GM18868 (cell line): Measurements from ENCODE around the gene DIP2B.
"Not testable (repeated sequence)": the region's sequence is repeated elsewhere in the genome, so short reads cannot be mapped to it uniquely, and the experiment has no call there.

Experiments
- ATAC-seq: cut with Tn5 transposase; IDR thresholded peaks from one replicate; pipeline ENCODE4 v1.9.1; 2021; ENCODE audit warnings: mild to moderate bottlenecking, moderate library complexity; ENCODE audit not compliant: unreplicated experiment

Gene DIP2B

DNA sequence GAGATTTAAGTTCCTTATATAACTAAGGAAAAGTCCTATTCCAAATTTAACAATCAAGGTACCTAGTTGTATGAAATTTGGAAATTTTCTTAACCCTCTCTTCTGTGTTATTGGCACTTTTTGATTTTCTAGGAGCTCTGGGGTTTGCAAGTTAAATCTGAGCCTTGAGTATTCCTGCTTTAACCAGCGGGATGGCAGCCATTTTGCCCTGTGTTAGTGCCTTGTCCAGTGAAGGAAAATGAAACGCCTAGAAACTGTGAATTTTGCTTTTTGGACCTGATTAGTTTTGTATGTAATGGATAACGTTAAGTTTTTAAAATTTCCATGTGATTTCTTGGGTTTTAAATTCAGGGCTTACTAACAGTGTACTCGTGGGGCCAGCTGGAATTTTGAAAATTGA, 45.1 kb downstream of the DIP2B start:
- ATAC-seq: no peak

DNA sequence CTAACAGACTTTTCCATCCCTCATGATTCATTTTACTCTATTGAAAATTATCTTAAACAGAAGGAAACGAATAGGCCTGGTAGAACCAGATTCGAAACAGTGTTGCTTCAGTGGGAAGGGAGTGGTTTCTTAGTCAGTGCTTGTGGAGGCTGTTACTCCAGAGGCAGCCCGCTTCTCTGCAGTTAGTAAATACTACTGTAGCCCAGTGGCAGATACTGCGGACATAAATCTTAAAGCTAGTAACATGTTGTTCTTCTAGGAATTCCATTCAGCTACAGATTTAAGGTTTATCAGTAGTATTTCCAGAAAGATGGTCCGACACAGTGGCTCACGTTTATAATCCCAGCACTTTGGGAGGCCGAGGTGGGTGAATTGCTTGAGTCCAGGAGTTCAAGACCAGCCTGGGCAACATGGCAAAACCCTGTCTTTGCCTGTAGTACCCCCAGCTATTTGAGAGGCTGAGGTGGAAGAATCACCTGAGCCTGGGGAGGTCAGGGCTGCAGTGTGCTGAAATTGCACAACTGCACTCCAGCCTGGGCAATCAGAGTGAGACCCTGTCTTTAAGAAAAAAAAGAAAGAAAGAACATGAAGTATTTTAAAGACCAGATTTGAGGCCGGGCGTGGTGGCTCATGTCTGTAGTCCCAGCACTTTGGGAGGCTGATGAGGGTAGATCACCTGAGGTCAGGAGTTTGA, 45.9 kb downstream of the DIP2B start:
- no peak for ATAC-seq

DNA sequence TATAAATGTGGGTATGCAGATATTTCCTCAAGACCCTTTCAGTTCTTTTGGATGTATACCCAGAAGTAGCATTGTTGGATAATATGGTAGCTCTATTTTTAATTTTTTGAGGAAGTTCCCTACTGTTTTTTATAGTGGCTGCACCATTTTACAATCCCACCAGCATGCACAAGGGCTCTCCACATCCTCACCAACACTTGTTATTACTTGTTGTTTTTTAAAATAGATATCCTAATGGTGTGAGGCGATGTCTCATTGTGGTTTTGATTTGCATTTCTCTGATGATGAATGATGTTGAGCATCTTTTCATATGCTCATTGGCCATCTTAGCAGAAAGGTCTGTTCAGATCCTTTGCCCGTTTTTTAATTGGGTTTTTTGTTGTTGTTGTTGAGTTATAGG, 47.1 kb downstream of the DIP2B start:
- ATAC-seq: no peak

DNA sequence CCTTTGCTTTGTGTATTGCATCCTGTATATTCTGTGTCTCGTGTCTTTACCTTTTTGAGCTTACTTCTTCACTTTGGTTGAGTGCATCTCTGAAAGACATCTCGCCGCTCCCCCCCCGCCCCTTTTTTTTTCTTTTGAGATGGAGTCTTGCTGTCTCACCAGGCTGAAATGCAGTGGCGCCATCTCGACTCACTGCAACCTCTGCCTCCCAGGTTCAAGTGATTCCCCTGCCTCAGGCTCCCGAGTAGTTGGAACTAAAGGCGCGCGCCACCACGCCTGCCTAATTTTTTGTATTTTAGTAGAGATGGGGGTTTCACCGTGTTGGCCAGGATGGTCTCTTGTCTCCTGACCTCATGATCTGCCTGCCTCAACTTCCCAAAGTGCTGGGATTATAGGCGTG, 49.9 kb downstream of the DIP2B start:
- ATAC-seq: no peak

DNA sequence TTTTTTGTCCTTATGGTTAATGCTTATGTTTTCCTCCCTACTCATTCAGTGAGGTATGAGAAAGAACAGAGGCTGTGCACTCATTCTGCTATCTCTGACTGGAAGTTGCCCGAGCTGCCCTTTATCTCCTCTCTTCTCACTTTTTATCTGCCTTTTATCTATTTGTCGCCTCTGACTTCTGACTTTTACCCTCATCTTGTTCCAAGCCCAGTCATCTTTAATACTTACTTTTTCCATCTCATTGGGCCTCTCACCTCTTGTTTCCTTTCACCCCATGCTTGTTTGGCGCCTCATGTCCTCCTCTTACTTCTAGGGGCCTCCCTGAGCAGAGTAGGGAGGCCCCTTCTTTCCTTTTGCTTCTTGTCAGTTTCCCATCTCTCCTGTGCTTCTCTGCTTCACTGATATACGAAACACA, 50.7 kb downstream of the DIP2B start:
- ATAC-seq: no peak

DNA sequence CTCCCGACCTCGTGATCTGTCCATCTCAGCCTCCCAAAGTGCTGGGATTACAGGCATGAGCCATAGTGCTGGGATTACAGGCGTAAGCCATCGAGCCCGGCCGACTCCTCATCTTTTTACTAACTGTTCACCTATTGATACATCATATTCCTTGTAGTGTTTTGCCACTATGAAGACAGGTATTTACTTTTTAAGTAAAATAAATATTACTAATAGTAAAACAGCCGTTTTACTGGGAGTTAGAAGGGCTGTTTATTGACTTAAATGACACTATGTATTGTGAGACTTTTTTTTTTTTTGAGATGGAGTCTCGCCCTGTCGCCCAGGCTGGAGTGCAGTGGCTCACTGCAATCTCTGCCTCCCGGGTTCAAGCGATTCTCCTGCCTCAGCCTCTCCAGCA, 51.5 kb downstream of the DIP2B start:
- no peak for ATAC-seq

DNA sequence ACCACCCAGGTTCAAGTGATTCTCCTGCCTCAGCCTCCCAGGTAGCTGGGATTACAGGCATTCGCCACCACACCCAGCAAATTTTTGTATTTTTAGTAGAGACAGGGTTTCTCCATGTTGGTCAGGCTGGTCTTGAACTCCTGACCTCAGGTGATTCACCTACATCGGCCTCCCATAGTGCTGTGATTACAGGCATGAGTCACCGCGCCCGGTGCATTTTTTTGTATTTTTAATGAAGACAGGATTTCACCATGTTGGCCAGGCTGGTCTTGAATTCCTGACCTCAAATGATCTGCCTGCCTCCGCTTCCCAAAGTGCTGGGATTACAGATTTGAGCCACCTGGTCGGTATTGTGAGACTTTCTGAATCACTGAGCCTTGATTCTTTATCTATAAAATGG, 52.0 kb downstream of the DIP2B start:
- not testable (repeated sequence) for ATAC-seq

DNA sequence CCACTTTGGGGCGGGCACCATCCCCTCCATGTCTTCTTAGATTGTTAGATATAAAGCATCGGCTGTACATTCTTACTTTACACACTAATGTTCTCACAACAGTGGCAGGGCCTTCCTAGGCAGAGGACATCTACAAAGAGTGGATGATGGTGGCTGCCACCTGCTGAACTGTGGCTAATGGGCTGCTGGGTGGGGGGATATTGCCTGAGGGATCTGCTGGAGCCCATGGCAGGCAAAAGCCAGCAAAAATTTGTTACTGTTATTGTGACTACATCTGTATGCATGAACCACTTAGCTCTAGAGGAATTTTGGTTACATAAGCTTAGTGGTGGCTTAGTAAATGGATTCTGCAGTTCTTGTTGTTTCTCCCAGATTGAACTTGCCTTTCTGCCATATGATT, 52.6 kb downstream of the DIP2B start:
- no peak for ATAC-seq

DNA sequence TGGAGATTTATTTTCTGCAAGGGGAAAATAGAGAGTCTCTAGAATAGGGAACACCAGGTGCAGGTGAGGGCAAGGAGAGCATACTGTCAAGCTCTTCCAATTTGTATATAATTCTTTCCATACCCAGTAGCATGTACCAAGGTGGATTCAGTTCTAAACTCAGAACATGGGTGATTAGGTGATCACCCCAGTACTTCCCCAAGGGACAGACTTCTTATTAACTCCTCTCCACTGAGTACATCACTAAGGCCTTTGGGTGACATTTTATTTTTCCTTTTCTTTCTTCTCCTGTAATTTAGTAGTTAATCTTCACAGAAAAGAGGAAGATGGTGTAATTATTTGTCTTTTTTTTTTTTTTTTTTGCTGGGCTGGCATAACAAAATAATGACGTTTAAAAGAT, 54.2 kb downstream of the DIP2B start:
- no peak for ATAC-seq

DNA sequence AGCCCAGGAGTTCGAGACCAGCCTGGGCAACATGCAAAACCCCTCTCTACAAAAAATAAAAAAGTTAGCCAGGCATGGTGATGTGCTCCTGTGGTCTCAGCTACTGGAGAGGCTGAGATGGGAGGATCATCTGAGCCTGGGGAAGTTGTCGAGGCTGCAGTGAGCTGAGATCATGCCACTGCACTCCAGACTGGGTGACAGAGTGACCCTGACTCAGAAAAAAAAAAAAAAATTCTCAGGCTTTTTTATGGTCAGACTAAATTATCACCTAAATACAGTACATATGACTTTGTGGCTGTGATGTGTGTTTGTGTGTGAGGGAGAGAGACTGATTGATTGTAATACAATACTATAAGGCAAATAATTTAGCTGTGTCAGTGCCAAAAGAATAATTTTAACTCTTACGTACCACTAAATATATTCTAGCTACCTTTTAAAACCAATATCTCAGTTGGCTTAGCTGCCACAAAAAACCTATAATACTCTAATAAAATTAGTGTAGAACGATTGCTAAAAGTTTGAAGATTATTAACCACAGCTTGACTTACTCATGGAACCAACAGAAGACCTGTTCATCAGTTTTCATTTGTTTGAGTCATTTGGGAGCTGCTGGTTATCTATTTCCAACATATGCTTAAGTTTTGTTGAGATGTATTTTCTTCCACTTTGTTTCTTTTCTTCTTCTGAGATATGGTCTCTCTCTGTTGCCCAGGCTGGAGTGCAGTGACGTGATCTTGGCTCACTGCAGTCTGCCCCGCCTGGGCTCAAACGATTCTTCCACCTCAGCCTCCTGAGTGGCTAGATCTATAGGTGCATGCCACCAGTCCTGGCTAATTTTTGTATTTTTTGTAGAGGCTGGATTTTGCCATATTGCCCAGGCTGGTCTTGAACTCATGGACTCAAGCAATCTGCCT, 58.0 kb downstream of the DIP2B start:
- ATAC-seq: no peak

DNA sequence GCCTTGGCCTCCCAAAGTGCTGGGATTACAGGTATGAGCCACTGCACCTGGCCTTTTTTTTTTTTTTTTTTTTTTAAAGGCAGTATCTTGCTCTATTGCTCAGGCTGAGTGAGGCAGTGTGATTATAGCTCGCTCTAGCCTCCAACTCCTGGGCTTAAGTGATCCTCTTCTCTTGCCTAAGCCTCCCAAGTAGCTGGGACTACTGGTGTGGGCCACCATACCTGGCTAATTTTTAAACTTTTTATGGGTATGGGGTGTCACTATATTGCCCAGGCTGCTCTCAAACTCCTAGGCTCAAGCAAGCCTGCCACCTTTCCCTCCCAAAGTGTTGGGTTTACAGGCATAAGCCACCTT, 58.6 kb downstream of the DIP2B start:
- no peak for ATAC-seq

DNA sequence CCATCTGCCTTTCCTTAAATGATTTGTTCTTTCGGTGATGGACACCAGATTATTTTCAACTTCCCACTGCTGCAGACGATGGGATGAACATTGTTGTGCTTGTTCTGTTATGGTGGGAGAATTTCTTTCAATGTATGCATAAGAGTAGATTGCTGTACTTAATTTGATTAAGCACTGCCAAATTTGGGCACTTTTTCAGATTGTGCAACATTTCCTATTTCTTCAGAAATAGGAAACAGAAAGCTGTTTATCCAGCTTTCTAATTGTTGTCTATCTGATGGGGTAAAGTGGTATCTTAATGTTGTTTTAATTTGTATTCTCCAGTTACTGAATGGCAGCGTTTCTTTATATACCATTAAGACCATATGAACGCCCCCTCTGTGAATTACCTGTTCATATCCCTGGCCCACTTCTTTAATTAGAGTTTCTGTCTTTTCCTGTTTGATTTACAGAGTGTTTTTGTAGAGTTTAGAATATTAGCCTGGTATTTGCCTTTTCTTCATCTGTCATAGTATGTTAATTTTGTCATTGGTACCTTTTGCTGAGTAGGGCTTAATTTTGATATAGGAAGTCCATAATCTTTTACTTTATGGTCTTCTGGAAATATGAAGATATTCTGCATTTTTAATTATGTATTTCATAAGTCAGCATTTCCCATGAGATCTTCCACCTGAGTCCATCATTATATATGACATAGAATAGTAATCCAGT, 59.6 kb downstream of the DIP2B start:
- ATAC-seq: no peak

DNA sequence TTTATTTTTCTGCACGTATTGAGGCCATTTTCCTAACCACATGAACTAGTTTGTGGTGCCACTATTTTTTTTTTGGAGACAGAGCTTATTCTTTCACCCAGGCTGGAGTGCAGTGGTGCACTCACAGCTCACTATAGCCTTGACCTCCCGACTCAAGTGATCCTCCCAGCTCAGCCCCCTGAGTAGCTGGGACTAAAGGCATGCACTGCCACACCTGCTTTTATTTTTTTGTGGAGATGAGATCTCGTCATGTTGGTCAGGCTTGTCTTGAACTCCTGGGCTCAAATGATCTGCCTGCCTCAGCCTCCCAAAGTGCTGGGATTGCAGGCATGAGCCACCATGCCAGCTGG, 60.1 kb downstream of the DIP2B start:
- ATAC-seq: no peak

DNA sequence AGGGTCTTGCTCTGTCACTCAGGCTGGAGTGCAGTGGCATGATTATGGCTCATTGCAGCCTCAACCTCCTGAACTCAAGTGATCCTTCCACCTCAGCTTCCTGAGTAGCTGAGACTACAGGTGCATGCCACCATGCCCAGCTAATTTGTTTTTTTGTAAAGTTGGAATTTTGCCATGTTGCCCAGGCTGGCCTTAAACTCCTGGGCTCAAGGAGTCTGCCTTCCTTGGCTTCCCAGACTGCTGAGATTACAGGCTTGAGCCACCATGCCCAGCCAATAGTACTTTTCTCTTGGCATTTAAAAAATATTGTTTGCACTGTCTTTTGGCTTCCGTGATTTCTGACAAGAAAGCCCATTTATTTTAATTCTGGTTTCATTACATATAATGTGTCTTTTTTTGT, 61.3 kb downstream of the DIP2B start:
- no peak for ATAC-seq

DNA sequence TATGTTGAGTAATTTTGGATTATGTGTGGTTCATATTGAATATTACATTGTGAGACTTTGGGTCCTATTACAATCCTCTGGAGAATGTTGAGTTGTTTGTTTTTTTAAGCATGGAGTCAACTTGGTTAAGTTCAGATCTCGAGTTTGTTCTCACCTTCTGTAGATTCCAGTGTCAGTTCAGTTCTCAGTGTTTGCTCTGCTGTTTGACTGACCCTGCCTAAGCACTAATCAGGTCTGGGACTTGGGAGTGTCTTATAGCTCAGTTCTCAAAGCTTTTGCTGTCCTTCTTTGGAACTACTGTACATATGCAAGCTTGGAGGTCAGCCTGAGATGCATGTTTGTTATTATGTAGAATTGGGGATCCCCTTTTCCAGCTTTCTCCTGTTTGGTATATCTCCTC, 63.1 kb downstream of the DIP2B start:
- ATAC-seq: no peak

DNA sequence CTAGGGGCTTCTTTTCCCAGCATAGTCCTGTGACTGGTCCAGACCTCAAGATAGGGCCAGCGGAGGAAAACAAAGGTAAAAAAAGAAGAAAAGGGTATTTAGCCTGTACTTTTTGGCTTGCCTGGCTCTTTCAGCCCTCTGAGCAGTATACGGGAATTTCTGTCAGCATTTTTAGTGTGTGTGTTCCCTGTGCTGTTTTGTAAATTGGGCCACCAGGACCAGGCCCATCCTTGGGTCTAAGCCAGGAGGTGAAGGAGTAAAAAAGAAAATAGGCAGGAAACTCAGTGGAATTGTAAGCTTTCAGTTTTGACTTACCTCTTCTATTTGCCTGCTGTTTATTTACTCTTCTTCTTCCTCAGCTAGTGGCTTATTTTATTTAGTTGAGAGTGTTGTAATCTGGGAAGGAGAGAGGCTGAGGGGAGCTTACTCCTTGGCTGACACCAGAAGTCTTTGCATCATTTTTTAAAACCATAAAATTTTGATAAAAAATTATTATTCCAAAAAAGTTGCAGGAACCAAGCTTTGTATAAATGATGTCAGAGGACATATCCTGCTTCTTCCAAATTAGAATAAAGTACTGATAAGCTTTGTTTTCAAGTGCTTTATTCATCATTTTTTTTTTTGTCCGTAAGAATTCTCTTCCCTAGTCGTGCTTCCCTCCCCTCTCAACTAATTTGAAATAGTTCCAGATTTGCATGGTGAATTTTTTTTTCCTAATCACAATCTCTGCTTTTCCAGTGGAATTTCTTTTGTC, 63.7 kb downstream of the DIP2B start:
- ATAC-seq: no peak

DNA sequence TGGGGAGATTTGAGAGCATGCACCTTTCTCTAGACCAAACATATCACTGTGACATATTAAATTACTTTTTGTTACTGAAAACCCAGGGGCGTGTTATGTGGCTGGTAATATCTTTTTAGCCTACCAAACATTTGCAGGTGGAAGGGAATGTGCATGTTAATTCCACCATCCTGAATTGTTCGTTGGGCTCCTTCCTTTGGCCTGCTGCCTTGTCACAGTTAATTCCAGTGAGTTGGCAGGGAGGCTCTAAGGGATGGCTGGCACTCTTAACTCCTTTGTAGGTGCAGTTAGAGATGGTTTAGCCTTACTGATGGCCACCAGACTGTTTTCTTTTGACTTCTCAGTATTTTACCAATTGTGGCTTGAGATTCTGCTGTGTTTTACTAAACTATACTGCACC, 64.5 kb downstream of the DIP2B start:
- no peak for ATAC-seq

DNA sequence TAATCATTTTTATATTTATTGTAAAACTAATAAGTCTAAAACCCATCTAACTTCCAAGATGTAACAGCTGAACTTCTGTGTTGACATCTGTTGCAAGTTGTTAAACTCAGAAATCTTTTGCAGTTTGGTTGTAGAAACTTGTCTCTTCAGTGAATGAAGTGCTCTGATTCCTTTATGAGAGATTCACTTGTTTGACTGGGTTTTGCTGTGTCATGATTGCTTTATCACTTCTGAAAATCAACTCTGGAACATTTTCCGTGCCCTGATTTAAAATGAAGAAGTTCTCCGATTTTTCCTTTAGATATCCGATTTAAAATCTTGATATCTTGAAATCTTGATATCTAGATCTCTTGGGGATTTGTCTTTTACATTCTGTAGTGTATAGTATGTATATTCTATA, 65.1 kb downstream of the DIP2B start:
- no peak for ATAC-seq

DNA sequence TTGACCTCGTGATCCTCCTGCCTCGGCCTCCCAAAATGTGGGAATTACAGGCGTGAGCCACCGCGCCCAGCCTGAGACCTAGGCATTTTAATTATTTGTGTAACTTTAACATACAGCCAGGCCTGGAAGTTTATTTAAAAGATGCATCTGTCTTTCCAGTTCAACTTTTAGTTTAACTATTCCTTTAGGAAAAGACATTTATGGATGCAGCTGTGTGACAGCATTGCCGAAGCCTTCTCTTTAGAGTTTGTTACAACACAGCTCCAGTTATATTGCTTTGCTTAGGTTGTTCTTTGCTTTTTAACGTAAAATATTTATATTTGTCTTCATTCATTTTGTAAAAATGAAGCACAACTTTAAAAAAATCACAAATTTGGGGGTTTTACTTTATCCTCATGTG, 67.0 kb downstream of the DIP2B start:
- ATAC-seq: no peak

DNA sequence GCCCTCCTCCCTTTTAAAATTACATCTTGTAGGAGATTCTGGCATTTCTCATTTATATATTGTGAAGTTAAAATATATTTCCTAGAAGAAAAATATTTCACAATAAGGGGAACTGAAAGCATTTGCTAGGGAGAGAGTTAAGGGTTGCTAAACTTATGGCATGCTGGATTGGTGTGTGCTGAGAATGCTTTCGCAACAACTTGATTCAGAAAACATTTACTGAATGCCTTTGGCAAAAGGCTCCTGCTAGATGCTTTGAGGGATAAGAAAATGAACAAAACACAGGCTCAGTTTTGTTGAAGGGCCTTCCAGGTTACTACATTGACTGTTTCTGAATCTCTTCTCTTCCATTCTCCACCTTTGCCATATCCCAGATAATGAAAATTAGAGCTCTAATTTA, 67.5 kb downstream of the DIP2B start:
- ATAC-seq: no peak

DNA sequence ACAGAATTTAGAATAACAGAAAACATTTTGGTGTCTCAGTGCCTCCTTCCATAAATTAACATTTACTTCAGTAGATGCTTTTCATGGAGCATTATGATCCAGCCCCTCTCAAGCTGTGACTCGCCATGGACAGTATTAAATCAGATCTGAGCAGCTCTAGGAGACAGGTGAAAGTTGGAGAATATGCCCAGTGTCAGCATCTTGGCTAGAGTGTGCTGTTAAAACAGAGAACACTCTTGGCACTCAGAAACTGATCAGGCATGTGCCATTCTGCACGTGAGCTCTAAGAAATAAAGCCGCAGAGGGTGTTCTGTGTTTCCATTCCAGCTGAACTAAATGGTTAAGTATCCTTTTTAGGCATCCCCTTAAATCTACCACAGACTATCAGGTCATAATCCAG, 68.0 kb downstream of the DIP2B start:
- no peak for ATAC-seq
